Ishikawa (cell line): ENCODE data around the gene PTPRJ.

Experiments used
- CEBPB ChIP-seq: IDR thresholded peaks from 2 replicates; pipeline ENCODE4 v1.6.1; 2012
- CREB1 ChIP-seq: IDR thresholded peaks from 2 replicates; pipeline ENCODE4 v1.6.1; 2012; ENCODE audit warnings: low read depth
- EGR1 ChIP-seq: IDR thresholded peaks from 2 replicates; pipeline ENCODE4 v1.6.1; 2012
- EP300 ChIP-seq: IDR thresholded peaks from 2 replicates; pipeline ENCODE4 v1.6.1; 2012; ENCODE audit warnings: borderline replicate concordance
- FOXM1 ChIP-seq: IDR thresholded peaks from 2 replicates; pipeline ENCODE4 v1.6.1; 2012; ENCODE audit warnings: low read depth, borderline replicate concordance
- MAX ChIP-seq: IDR thresholded peaks from 2 replicates; pipeline ENCODE4 v1.6.1; 2012
- NFIC ChIP-seq: IDR thresholded peaks from 2 replicates; pipeline ENCODE4 v1.6.1; 2012
- RAD21 ChIP-seq: IDR thresholded peaks from 2 replicates; pipeline ENCODE4 v1.6.1; 2012; ENCODE audit warnings: low read depth
- REST ChIP-seq: IDR thresholded peaks from 2 replicates; pipeline ENCODE4 v1.6.1; 2012; ENCODE audit warnings: low read depth, mild to moderate bottlenecking
- TAF1 ChIP-seq: IDR thresholded peaks from 2 replicates; pipeline ENCODE4 v1.6.1; 2012; ENCODE audit warnings: low read depth, mild to moderate bottlenecking
- TCF12 ChIP-seq: IDR thresholded peaks from 2 replicates; pipeline ENCODE4 v1.6.1; 2012; ENCODE audit warnings: low read depth
- TEAD4 ChIP-seq: IDR thresholded peaks from 2 replicates; pipeline ENCODE4 v1.6.1; 2012
- USF1 ChIP-seq: IDR thresholded peaks from 2 replicates; pipeline ENCODE4 v1.6.1; 2012
- YY1 ChIP-seq: IDR thresholded peaks from 2 replicates; pipeline ENCODE4 v1.6.1; 2012; ENCODE audit warnings: low read depth
- ZBTB7A ChIP-seq: IDR thresholded peaks from 2 replicates; pipeline ENCODE4 v1.6.1; 2012; ENCODE audit warnings: low read depth

Gene PTPRJ

GRCh38 chr11:48013269-48013901 lies 33.0 kb downstream of the PTPRJ start:
- peak; percentile 59 for TF ChIP-seq USF1
- TF ChIP-seq MAX = no peak
- no peak for TF ChIP-seq TCF12

GRCh38 chr11:48014917-48015316 lies 34.6 kb downstream of the PTPRJ start:
- no peak for TF ChIP-seq YY1
- TF ChIP-seq USF1 = no peak
- no peak for TF ChIP-seq REST
- no peak for TF ChIP-seq ZBTB7A

DNA sequence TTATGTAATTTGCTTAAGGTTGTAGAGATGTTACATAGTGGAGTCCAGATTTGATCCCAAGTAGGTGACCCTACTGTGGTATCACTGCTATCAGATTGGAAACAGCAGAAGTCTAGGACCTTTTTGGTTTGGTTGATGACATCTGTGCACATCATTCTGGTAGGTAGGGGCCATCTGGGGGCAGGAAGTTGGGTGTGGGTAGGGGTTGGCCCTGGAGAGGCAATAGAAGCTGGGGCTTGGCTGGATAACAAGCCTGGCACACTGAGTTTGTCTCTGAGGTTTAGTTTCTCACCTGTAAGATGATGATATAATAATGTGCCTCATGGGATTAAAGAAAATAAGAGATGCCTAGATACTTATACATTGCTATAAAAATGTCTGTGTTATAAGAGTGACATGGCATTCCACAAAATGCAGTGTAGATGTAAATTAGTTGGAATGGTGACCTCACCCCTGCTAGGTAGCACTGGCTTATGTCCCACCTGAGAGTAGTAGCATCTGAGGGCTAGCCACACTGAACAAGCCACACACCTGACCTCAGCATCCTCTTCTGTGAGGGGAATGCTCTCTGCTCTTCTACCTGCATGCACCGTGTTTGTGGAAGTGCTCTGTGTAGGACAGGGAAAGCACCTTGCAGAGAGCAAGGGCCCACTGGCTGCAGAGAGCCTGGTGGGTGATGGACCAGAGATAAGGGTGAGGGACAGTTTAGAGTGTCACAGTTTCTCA lies 36.9 kb downstream of the PTPRJ start:
- TF ChIP-seq EGR1 = no peak
- TF ChIP-seq FOXM1 = no peak
- TF ChIP-seq CREB1 = no peak
- no peak for TF ChIP-seq USF1
- TF ChIP-seq CEBPB = no peak
- no peak for TF ChIP-seq MAX
- TF ChIP-seq YY1 = no peak
- no peak for TF ChIP-seq TCF12
- no peak for TF ChIP-seq EP300
- no peak for TF ChIP-seq RAD21
- no peak for TF ChIP-seq REST
- TF ChIP-seq ZBTB7A = no peak
- no peak for TF ChIP-seq NFIC
- TF ChIP-seq TAF1 = no peak
- TF ChIP-seq TEAD4 = no peak

DNA sequence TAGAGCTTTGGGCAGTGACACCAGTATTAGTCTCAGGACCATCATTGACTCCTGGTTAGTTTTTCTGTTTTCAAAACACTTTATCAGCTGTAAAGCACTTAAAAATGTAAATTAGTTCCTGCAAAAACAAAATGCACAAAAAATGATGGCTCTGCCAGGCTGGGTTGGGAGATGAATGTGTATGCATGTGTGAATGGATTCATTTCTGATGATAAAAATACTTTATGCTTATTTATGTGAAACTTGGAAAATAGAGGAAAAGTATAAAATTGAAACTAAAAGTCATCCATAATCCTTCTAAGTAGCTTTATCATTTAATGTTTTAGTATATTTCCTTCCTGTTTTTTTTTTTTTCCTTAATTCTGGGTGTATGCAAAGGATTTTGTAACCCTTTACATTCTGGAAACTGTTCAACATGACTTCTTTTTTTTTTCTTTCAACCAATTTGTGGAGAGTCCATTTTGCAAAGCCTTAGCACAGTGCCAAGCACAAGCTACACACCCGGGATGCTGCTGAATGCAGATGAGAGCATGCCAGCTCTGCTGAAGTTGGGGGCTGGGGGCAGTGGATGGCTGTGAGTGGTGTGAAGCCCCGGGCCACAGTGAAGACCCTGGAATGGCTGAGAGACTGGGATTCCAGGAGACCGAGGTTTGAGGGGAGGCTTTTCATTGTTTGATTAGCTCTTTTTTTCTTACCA lies 37.6 kb downstream of the PTPRJ start:
- TF ChIP-seq TEAD4 = no peak
- no peak for TF ChIP-seq CREB1
- no peak for TF ChIP-seq NFIC
- no peak for TF ChIP-seq ZBTB7A
- TF ChIP-seq EGR1 = no peak
- no peak for TF ChIP-seq EP300
- TF ChIP-seq YY1 = no peak
- no peak for TF ChIP-seq USF1
- TF ChIP-seq FOXM1 = no peak
- TF ChIP-seq CEBPB = no peak
- TF ChIP-seq REST = no peak
- no peak for TF ChIP-seq MAX
- TF ChIP-seq TAF1 = no peak
- TF ChIP-seq TCF12 = no peak
